NCI-H1694 (cell line): ENCODE data around the gene NOP10.
"Not testable (repeated sequence)": the region's sequence is repeated elsewhere in the genome, so short reads cannot be mapped to it uniquely, and the experiment has no call there.

Experiments
- DNase-seq: peaks from one replicate; lab custom pipeline; 2025; lab: John Stamatoyannopoulos, UW

The NOP10 gene

GRCh38 chr15:34342737-34343575 is at the start of gene NOP10, which contains the start of gene NUTM1:
Gene NOP10 (minus strand): TSS chr15:34343136. CDS start chr15:34343073, 63 bp downstream.
Gene NUTM1 (plus strand): TSS chr15:34343315. CDS start chr15:34343697, 382 bp downstream.
- DNase-seq, result peak; percentile 80

GRCh38 chr15:34389594-34390086 is 46.7 kb upstream of the NOP10 start:
- DNase-seq, result not testable (repeated sequence)

- DNase-seq, result not testable (repeated sequence)
Measured at GRCh38 chr15:34381829-34382521, 39.0 kb upstream of the NOP10 start.

- not testable (repeated sequence) for DNase-seq
Measured at GRCh38 chr15:34380491-34380890, 37.6 kb upstream of the NOP10 start.

- no peak for DNase-seq
Measured at GRCh38 chr15:34376856-34377255, 33.9 kb upstream of the NOP10 start.

- DNase-seq, result not testable (repeated sequence)
Measured at GRCh38 chr15:34375541-34375940, 32.6 kb upstream of the NOP10 start.

GRCh38 chr15:34374816-34375215 is 31.9 kb upstream of the NOP10 start:
- DNase-seq, result no peak

- no peak for DNase-seq
Measured at GRCh38 chr15:34373951-34374350, 31.0 kb upstream of the NOP10 start.

GRCh38 chr15:34370643-34371042 is 27.7 kb upstream of the NOP10 start:
- no peak for DNase-seq

GRCh38 chr15:34370129-34370528 is 27.2 kb upstream of the NOP10 start:
- no peak for DNase-seq

- peak; percentile 52 for DNase-seq
Measured at GRCh38 chr15:34367101-34368081, 24.5 kb upstream of the NOP10 start, which contains the start of gene LPCAT4. Gene LPCAT4 (minus strand): TSS chr15:34367196. CDS start chr15:34367100, 96 bp downstream.

- peak; percentile 3 for DNase-seq
Measured at GRCh38 chr15:34366271-34367065, 23.5 kb upstream of the NOP10 start.

GRCh38 chr15:34365836-34366235 is 22.9 kb upstream of the NOP10 start:
- DNase-seq, result no peak

GRCh38 chr15:34365091-34365825 is 22.3 kb upstream of the NOP10 start:
- DNase-seq, result no peak

GRCh38 chr15:34364041-34364440 is 21.1 kb upstream of the NOP10 start:
- DNase-seq, result no peak

- no peak for DNase-seq
Measured at GRCh38 chr15:34362047-34362773, 19.3 kb upstream of the NOP10 start.

- DNase-seq, result no peak
Measured at GRCh38 chr15:34361278-34361677, 18.3 kb upstream of the NOP10 start.

- DNase-seq, result no peak
Measured at GRCh38 chr15:34360298-34360697, 17.4 kb upstream of the NOP10 start.

- DNase-seq, result no peak
Measured at GRCh38 chr15:34359416-34359815, 16.5 kb upstream of the NOP10 start.
